EH (cell line): ENCODE measurements around the gene GPR142.

Experiments
- DNase-seq: peaks from one replicate; pipeline ENCODE4 v3.0.0-alpha.2; 2015; ENCODE audit warnings: low read depth

The GPR142 gene

DNA sequence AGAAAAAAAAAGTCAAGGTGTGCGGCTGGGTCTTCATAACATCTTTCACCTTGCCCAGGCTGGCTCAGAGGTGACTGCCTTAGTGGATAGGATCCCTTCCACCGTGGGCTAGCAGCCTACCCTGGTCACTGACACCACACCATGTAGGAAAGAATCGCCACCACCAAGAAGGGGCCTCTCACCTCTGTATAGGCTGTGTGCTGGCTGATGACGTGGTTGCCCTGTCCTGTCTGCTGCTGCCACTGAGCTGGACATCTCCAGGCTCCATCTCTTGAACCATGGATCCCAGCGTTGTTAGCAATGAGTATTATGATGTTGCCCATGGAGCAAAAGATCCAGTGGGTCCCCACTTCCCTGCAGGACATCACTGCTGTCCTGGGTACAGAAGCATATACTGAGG lies at the start of gene GPR142:
Gene GPR142, plus strand, starts transcription at position 301 of the 400 bp plus-strand sequence. CDS start 2,035 bp downstream, outside the sequence.
- no peak for DNase-seq

GRCh38 chr17:74318391-74318790 lies 48.9 kb upstream of the GPR142 start:
- DNase-seq, result no peak

DNA sequence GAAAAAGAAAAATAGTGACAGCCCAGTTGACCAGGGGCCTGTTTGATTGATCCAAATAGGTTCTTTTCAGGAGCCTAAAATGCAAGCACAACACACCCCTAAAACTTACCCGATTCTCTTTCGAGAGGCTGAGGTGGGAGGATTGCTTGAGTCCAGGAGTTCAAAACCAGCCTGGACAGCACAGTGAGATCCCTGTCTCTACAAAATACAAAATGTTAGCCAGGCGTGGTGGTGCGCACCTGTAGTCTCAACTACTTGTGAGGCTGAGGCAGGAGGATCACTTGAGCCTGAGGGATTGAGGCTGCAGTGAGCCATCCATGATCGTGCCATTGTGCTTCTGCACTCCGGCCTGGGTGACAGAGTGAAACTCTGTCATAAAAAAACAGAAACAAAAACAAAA lies 42.8 kb upstream of the GPR142 start:
- no peak for DNase-seq

- no peak for DNase-seq
These were observed 41.9 kb upstream of the GPR142 start for GRCh38 chr17:74325376-74325742.

GRCh38 chr17:74325743-74326379 lies 41.4 kb upstream of the GPR142 start, which contains the start of gene KIF19:
Gene KIF19 (plus strand): TSS chr17:74326226. CDS start chr17:74326350, 124 bp downstream.
- no peak for DNase-seq

DNA sequence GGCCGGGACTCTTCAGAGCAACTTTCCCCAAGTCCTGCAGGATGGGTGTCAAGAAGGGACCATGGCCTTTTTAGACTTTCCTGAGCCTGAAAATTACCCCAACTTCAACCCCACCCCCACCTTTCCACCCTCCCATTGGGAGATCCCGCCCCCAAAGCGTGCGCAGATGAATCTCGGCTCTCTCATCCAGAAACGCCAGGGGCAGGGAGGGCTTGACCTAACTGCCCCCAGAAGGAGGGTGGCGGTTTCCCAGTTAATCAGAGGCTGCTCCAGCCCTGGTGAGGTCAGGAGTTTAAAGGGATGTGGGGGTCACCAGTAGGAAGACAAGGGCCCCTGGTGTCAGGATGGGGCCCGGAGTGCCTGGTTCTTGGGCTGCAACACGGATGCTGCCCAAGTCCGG lies 40.8 kb upstream of the GPR142 start:
- DNase-seq, result no peak

DNA sequence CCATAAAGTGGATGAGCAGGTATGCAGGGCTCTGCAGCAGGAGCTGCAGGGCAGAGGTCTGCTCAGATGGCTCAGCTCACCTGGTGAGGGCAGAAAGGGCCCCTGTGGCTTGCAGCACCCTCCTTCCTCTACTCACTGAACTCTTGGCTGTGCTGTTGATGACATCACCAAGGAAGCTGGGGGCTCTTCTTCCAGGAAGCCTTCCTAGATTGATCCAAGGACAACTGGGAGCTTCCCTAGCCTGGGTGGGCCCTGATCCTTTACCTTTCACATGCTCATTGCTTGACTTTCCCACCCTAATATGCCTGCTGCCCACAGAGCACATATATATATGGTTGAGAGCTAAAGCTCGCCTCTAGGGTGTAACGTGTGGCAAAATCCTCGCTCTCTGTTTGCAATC lies 38.8 kb upstream of the GPR142 start:
- DNase-seq, result no peak

DNA sequence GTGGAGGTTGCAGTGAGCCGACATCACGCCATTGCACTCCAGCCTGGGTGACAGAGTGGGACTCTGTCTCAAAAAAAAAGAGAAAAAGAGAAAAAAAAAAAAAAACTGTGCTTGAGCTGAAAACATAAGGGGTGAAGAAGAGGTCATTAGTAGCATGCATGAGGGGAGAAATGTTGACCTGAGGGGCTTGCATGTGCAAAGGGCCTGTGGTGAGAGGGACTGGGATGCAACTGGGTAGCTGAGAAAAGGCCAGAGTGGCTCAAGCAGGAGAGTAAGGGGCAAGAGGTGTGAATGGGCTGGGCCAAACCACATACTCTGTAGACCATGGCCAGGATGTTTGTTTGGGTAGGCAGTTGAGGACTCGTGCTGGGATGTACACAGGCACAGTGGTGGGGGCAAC lies 37.9 kb upstream of the GPR142 start:
- DNase-seq, result no peak

DNA sequence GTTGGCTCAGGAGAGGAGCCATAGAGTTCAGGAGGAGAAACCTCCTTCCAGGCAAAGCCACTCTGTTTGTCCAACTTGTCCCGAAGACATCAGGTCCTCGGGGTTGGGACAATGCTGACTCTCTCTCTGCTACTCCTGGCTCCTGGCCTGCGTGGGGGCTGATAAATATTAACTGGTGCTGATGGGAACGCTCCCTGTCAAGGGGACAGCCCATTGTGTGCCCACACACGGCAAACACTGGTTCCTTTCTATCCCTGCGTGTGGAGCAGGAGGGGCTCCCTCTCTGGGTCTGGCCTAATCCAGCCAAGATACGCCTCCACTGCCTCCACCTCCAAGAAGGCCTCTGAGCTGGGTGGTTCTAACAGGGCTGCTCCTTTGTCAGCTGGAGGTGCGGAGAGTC lies 36.9 kb upstream of the GPR142 start:
- no peak for DNase-seq

GRCh38 chr17:74332017-74332650 lies 35.2 kb upstream of the GPR142 start:
- DNase-seq, result no peak

DNA sequence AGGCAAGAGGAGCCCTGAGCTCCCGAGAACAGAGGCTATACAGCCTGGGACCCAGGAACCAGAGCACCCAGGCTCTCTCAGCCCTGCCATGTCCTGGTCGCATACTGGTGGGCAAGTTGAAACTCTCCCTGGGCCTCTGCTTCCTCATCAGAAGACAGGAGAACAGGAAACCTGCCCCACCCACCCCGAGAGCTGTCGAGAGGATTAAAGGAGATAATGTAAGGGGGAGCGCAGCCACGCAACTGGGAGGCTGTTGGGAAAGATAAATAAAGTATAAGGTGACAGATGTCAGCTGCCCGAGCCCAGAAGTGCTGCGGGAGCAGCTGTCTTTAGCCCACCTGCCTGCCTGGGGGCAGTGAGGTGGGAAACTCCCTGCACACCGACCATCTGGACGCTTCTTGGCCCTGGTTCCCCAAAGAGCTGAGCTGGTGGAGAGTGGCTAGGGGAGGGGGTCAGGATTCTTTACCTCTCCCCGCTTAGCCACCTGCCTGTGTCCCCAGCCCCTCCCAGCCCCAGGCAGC lies 34.5 kb upstream of the GPR142 start:
- DNase-seq, result no peak

GRCh38 chr17:74334393-74335039 lies 32.8 kb upstream of the GPR142 start:
- DNase-seq, result no peak

DNA sequence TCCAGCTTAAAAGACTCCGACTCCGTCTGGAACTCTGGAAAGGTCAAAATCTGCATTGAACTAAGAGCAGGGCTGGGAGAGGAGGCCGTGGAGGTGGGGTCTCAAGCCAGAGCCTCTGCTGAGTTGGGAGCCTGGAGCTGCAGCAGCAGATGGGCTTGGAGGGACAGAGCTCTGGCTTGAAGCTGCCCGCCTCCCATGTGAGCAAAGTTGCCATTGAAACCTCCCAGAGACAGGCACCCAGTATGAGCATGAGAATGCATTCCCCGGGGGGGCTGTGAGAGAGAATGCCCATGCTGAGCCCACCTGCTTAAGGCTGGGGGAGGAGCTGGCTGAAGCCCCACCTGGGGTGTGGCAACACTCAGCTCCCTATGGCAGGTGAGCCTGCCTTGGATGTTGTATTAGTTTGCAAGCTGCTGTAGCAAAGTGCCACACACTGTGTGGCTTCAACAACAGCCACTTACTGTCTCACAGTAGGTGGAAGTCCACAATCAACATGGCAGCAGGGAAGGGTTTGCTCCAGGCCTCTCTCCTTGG lies 31.7 kb upstream of the GPR142 start:
- DNase-seq, result no peak

GRCh38 chr17:74336307-74336706 lies 31.0 kb upstream of the GPR142 start:
- no peak for DNase-seq

DNA sequence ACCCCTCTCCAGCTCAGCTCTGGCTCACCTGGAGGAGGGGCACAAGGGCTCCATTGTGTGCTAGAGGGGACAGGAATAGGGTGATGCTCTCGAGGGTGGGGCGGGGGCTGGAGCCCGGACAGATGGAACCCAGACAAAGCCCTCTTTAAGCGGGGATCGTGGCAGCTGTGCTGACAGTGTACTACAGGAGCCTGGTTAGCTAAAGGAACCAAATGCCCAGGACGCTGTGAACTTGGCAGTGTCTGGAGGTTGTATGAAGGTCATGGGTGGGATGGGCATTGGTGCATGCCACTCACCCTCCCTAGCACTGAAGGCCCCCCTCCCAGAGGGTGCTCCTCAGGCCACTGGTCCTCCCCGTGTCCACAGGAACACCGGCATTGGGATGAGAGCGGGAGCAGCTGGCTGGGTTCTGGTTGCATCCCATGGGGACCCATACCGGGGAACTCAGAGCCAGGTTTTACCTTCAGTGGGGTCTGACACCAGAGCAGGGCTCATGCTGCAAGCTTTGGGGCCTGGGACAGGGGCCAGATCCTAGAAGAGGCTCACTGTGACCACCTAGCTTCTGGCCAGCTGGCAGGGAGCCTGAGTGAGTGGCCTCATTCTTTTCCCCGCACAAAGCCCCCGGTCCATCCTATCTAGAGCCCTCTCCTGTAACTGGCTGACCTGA lies 29.3 kb upstream of the GPR142 start:
- no peak for DNase-seq

- DNase-seq, result no peak
These were observed 27.6 kb upstream of the GPR142 start for GRCh38 chr17:74339537-74340195.

DNA sequence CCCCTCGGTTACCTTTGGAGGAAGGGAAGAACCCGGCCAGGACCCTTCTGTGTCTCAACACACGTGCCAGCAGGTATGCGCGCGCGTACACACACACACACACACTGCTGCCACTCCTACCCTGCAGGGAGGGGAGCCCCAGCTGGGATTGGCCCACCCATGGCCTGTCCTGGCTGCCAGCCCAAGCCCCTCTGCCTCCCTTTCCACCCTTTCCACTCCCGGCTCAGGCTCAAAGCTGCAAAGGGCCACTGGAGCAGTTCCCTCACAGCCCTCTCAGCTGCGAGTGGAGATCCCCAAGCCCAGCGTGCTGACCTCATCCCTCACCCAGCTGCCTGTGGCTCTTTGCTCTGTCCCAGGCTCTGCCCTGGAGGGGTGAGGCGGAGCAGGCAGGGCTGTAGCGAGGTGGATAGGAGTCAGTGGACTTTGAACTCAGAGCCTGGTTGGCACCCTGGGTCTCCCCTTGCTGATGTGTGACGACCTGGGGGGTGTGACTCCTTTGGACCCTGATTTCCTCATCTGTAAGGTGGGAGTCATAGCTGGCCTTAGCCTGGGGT lies 26.8 kb upstream of the GPR142 start:
- no peak for DNase-seq

DNA sequence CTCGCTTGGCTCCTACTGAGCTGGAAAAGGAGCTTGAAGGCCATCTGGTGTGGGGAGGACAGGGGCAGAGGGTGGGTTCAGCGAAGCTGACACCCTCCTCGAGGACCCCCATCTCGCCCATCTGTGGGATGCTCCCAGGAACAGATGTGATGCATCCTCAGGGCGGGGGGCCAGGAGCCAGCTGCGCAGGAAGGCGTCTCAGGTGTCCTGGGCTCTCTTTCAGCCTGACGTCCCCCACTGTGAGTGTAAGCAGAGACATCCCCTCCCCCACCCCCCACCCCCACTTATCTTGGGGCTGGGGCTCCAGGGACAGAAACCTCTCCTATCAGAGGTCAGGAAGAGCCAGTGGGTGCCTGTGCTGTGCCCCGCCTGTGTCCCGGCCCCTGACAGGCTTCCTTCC lies 25.1 kb upstream of the GPR142 start:
- DNase-seq, result no peak

DNA sequence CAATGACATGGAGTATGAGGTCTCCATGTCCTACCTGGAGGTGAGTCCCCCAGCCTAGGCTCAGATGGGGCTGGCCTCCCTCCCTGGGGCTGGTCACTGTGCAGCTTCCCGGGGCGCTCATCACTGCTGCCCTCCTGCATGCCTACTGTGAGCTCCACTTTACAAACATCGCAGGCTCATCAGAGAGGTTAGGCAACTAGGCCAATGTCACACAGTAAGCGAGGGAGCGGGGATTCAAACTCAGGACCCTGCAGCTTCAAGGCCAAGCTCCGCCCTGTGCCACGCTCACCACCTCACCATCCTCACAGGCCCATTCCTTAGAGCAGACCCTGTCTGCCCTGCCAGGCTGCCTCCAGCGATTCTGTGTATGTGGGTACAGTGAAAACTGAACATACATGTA lies 24.2 kb upstream of the GPR142 start:
- DNase-seq, result no peak

GRCh38 chr17:74343526-74344284 lies 23.6 kb upstream of the GPR142 start:
- no peak for DNase-seq

DNA sequence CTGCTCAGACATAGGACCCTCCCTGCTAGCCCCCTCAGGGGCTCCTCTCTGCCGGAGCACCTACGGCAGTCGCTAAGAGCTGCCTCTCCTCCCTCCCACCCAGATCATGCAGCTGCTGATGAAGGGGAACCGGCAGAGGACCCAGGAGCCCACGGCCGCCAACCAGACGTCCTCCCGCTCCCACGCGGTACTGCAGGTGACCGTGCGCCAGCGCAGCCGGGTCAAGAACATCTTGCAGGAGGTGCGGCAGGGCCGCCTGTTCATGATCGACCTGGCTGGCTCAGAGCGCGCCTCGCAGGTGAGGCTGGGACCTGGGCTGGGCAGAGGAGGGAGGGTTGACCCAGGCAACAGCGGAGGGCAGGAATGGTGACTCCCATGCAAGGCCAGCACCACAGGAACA lies 22.6 kb upstream of the GPR142 start:
- DNase-seq, result no peak
